SKM-1 treated with dmso at 0.1 percent for 144 hours (cell line): ENCODE measurements around the gene BTBD7.
"Not testable (repeated sequence)": the region's sequence is repeated elsewhere in the genome, so short reads cannot be mapped to it uniquely, and the experiment has no call there.

Source experiments
- DNase-seq: peaks from one replicate; lab custom pipeline; 2025; ENCODE audit not compliant: unreplicated experiment; lab: John Stamatoyannopoulos, UW

BTBD7 gene

GRCh38 chr14:93266127-93266526, 66.7 kb downstream of the BTBD7 start:
- DNase-seq, result no peak

GRCh38 chr14:93263416-93263815, 69.4 kb downstream of the BTBD7 start:
- DNase-seq, result no peak

DNA sequence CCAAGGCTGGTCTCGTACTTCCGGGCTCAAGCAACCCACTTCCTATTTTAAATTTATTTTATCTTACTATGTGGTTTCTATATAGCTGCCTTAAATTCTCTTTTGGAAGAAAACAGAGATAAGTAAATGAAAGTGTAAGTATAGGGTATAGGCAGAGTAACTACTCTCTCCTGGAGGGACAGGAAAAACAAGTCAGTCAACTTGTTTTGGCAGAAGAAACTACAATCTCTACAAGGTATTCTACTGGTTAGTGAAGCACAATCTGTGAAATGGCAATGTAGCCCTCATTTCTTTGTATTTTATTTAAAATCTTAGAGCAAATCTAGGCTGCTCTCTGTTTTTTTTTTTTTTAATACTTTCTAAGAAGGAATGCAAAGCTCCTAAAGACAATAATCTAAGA, 70.4 kb downstream of the BTBD7 start:
- no peak for DNase-seq

DNA sequence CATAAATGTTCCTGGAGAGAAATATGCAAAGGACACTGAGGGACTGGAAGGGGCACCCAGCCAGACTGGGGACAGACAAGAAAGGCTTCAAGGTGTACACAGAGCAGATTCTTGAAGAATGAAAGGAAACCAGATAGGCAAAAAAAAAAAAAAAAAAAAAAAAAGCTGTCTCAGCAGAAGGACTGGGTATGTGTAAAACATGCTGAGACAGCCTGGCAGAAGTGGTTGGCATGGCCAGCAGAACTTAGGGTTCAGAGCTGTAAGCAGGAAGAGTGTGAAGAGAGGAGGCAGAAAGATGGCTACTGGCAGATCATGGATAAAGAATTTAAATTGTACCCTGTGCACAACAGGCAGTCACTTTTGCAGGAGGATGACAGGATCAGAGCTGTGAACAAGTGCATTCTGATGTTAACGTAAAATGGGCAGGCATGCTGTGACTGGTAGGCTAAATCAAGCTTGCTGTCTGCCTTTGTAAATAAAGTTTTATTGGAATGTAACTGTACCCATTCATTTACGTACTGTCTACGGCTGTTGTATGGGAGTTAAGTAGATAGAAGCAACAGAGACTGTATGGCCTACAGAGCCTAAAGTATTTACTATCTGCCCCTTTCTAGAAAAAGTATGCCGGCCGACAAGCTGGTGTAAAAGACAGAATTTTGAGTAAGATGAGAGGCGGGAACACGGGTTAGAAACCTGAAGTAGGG, 83.6 kb downstream of the BTBD7 start:
- DNase-seq, result no peak

DNA sequence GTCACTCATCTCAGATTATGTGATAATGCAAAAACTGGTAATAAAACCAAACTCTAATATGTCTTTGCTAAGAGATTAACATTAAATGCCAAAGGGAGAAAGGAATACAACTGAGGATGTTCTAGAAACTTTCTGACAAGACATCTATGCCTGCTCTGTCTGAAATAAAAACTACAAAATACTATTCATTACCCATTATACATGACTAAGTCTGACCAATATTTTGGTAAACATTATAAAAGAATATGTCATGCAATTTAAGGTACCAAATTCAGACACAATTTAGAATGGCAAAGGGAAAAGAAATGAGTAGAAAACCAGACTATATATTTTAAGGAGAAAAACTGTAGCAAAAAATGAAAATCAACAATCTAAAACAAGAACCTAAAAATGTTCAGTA, 86.3 kb downstream of the BTBD7 start:
- no peak for DNase-seq

- DNase-seq, result no peak
Observed at GRCh38 chr14:93245764-93246420, 86.9 kb downstream of the BTBD7 start.

GRCh38 chr14:93240678-93241000, 92.2 kb downstream of the BTBD7 start:
- DNase-seq, result no peak

- no peak for DNase-seq
Observed at GRCh38 chr14:93239869-93240677, 92.8 kb downstream of the BTBD7 start.

GRCh38 chr14:93234798-93235197, 98.0 kb downstream of the BTBD7 start:
- no peak for DNase-seq

DNA sequence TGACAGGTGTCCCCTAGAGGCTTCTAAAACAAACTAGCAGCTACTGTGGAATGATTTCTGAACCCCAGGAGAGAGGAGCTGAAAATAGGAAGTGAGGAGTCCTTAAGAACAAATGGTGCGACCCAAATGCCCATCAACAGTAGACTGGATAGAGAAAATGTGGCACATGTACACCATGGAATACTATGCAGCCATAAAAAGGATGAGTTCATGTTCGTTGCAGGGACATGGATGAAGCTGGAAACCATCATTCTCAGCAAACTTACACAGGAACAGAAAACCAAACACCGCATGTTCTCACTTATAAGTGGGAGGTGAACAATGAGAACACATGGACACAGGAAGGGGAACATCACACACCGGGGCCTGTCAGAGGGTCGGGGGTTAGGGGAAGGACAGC, 99.8 kb downstream of the BTBD7 start:
- not testable (repeated sequence) for DNase-seq

DNA sequence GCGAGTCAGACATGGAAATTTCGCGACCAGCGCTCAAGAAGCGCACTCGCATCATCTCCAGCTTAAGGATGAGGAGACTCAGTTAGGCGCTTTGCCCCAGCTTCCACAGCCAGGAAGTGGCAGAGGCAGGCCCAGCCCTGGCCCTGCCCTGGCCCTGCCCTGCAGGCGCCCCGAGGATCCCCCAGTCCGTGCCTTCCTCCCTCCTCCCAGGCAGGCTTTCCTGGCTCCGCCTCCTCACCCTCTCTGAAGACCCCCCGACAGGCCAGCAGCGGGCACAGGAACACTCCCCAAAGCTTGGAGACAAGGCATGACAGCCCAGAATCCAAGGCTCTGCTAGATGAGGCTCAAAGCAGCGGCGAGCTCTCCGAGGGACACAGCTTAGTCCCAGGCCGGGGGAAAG, 100.7 kb downstream of the BTBD7 start:
- no peak for DNase-seq

DNA sequence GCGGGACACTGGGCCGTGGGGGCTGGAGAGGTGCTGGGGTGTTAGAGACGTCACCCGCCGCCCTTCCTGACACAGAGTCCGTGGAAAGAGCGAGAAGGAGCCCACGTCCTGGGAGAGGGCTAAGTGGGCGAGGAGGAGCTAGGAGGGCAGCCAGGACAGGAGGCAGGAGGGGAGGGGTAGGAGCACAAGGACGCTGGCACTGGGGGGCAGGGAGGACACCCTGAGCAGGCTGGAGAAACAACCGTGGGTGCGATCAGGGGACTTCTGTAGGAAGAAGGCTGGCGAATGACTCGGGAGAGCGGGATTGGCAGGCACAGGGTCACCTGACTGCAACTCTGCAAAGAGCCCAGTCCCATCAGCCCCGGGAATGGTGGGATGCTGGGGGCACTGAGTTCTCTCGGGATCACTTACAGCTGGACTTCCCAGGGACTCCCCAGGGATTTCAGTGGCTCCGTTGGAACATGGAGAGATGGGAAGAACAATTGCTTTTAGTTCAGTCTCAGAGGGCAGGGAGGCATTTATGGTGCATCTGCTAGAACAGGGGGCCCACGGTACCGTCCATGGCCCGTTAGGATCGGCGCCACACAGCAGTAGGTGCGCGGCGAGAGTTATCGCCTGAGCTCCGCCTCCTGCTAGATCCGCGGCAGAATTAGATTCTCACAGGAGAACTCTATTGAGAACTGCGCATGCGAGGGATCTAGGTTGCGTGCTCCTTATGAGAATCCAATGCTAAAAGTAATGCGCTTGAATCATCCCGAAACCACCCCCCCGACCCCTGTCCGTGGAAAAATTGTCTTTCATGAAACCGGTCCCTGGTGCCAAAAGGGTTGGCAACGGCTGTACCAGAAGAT, 101.5 kb downstream of the BTBD7 start:
- no peak for DNase-seq

DNA sequence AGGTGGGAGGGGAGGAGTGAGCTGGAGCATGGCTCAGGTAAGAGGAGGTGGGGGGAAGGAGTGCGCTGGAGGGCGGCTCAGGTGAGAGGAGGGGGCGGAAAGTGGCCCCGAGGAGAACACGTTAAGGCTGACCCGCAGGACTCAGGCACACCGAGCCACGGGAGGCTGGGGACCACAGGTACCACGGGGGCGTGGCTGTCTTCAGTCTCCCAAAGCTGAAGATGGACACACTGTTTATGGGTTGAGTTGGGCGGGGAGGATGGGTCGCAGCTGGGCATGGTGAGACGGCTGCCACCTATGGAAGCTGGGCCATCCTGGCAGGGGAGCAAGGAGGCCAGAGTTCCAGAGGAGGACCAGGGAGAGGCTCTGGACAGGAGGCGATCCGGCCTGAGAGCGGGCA, 102.3 kb downstream of the BTBD7 start:
- no peak for DNase-seq

DNA sequence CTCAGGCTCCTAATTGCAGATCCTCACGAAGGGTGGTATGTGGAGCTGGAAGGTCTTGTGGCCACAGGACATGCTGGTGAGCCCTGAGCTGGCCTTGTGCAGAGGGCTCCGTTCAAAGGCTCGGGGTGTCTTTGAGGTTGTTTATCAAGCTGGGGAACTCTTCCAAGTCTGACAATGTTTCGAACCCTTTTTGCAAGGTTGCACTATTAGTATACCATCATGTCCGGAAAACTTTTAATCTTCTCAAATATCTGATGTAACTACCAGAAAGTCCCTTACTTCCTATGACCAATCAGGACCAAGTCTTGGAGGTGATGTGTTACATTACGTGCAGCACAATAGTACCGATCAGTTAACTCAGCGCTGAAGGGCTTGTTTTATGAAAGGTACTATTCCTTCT, 104.3 kb downstream of the BTBD7 start:
- DNase-seq, result no peak

- no peak for DNase-seq
Observed at GRCh38 chr14:93223565-93223964, 109.3 kb downstream of the BTBD7 start.

DNA sequence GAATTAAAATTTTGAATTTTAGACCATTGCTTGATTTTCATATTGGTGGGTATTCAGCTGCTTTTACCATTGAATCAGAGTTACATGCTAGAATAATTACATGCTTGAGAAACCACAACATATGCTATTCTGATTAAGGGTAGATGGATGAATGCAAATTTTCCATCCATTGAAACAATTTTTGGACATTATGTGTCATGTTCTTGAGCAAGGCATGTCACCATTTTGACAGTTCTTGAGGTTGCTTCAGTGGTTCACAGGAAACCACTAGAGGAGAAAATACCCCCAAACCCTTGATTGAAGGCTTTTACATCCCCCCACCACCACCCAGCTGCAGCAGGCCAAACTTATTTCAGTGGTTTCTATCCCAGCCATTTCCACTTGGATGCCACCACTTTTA, 112.3 kb downstream of the BTBD7 start:
- DNase-seq, result no peak

- no peak for DNase-seq
Observed at GRCh38 chr14:93219103-93219726, 113.6 kb downstream of the BTBD7 start.

- DNase-seq, result no peak
Observed at GRCh38 chr14:93214598-93214997, 118.2 kb downstream of the BTBD7 start.

GRCh38 chr14:93212432-93212831, 120.4 kb downstream of the BTBD7 start:
- no peak for DNase-seq

DNA sequence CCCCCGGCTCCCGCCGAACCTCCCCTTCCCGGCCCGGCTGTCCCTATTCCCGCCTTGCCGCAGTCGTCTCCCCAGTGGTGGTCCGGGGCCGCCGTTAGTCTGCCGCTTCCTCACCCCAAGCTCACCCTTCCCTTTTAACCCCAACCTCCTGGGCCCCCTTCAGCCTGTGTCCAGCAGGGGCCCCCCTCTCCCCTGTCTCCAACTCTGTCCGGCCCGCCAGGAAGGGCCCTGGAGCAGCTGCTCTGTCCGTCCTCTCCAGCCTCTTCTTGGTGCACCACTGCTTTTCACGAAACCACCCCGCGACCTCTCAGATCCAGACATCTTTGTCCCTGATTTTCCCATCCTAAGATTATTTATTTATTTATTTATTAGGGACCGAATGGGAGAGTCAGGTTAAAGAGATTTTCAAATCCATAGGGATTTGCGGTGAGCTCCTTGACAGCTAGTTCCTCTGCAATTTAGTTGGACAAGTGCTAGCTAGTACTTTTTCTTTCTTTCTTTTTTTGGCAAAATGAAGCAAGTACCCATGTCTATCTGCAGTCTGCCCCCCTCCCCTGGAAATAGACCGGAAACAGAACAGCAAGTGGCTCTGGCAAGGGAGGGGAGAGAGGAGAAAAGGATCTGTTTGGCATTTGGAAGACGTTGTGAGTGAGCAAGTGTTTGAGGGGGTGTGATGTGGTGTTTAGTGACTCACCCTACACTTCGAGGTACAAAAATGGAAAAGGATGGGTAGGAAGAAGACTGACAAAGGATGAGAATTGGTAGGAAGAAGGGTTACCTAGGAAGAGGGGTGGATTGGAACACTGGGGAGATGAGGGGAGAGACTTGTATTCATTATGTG, 125.1 kb downstream of the BTBD7 start:
- DNase-seq, result peak; percentile 3
